ENCODE results near the gene AIFM3. TPM values are rescaled to one million over a fixed set of nuclear protein-coding genes. Genes with fewer than 3 reads are reported as not detected.

AIFM3 gene
- total and polyA plus RNA-seq, 2 of the 4 experiments (the other 2 are of a cell fraction) = 0.09 to 0.18 TPM

GRCh38 chr22:20983081-20983771, 16.2 kb downstream of the AIFM3 start (continued):
- TF ChIP-seq FOS (IDR thresholded peaks at IDR 0.05; ENCODE audit: low read depth, low read length) = no peak

GRCh38 chr22:20985720-20986119, 18.7 kb downstream of the AIFM3 start:
- Histone ChIP-seq H2BK5ac (ENCODE audit: low read depth, low read length, poor library complexity, severe bottlenecking) (no peak overlapping the region), H3K36me3 (ENCODE audit: control insufficient read depth, insufficient read depth, low read length) (peaks cover 36% of the 10 kb centered on the region), H3K4me1 (ENCODE audit: control insufficient read depth, insufficient read depth, low read length) (peaks cover 11% of the 10 kb centered on the region), H3K18ac (ENCODE audit: low read depth, low read length) (no peak overlapping the region), H2AFZ (replicated peaks; ENCODE audit: low read length, poor library complexity) (no peak overlapping the region), H3K9me1 (ENCODE audit: insufficient read depth, low read length) (peaks cover 16% of the 10 kb centered on the region), H3K14ac (replicated peaks; ENCODE audit: low read depth, low read length) (no peak overlapping the region), H3K79me1 (ENCODE audit: low read depth in 1 of 2, low read length in 2 of 2) (peaks cover 25 to 48% of the 10 kb centered on the region in 2 experiments), H3K9ac (ENCODE audit: low read depth, low read length) (no peak overlapping the region), H2BK20ac (ENCODE audit: low read depth, low read length) (no peak overlapping the region), H2BK15ac (ENCODE audit: low read depth, low read length) (no peak overlapping the region), H4K8ac (ENCODE audit: low read depth in 2 of 2, low read length in 2 of 2) (no peak overlapping the region), H3K23ac (ENCODE audit: low read depth, low read length) (no peak overlapping the region), H4K5ac (ENCODE audit: low read depth, low read length) (no peak overlapping the region), H4K20me1 (ENCODE audit: insufficient read depth, low read length) (no peaks in the 10 kb centered on the region), H3K4ac (ENCODE audit: low read depth, low read length) (no peak overlapping the region), H2BK120ac (ENCODE audit: low read depth, low read length) (no peak overlapping the region), H4K91ac (ENCODE audit: insufficient read depth, low read depth, low read length) (no peak overlapping the region), H3K4me2 (ENCODE audit: low read depth, low read length) (no peak overlapping the region), H3K4me3 (ENCODE audit: insufficient read depth, low read depth, low read length) (no peak overlapping the region), H3K27me3 (ENCODE audit: control insufficient read depth, insufficient read depth, low read length) (no peaks in the 10 kb centered on the region), H3K9me3 (ENCODE audit: control insufficient read depth, insufficient read depth, low read length) (no peaks in the 10 kb centered on the region), H2AK9ac (replicated peaks; ENCODE audit: low read depth, low read length, poor library complexity) (no peak overlapping the region), H3K56ac (ENCODE audit: extremely low read depth, insufficient read depth, low read length) (no peak overlapping the region), H3K27ac (ENCODE audit: insufficient read depth, low read length) (no peak overlapping the region), H2AK5ac (ENCODE audit: low read depth, low read length) (no peak overlapping the region)
- in situ Hi-C loops (cut with MboI; ENCODE audit: low sequenced_read_pairs) = no loop called here
- ATAC-seq (ENCODE audit: low read depth) (no peak), DNase-seq (no peak)
- CTCF ChIA-PET = no interaction called here
- no TSS peak for BruUV-seq (replicated peaks)
- intact Hi-C loops (cut with micrococcal nuclease) = no loop called here
- POLR2A ChIA-PET (ENCODE audit: unreplicated experiment) = no interaction called here
- dilution Hi-C loops (cut with HindIII; ENCODE audit: low sequenced_read_pairs, unreplicated experiment) = no loop called here
- 98% methylated on average over 5 of the region's 7 CpGs; no CpG with 5 or more reads in 1 of the 2 experiments for WGBS, 2 experiments (ENCODE audit: extremely low coverage in 2 of 2, insufficient read length in 1 of 2)
- TF ChIP-seq, protein P1, sequence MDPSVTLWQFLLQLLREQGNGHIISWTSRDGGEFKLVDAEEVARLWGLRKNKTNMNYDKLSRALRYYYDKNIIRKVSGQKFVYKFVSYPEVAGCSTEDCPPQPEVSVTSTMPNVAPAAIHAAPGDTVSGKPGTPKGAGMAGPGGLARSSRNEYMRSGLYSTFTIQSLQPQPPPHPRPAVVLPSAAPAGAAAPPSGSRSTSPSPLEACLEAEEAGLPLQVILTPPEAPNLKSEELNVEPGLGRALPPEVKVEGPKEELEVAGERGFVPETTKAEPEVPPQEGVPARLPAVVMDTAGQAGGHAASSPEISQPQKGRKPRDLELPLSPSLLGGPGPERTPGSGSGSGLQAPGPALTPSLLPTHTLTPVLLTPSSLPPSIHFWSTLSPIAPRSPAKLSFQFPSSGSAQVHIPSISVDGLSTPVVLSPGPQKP (IDR thresholded peaks at IDR 0.05; ENCODE audit: borderline replicate concordance, low read depth, low read length) = no peak
- TF ChIP-seq, protein P2, sequence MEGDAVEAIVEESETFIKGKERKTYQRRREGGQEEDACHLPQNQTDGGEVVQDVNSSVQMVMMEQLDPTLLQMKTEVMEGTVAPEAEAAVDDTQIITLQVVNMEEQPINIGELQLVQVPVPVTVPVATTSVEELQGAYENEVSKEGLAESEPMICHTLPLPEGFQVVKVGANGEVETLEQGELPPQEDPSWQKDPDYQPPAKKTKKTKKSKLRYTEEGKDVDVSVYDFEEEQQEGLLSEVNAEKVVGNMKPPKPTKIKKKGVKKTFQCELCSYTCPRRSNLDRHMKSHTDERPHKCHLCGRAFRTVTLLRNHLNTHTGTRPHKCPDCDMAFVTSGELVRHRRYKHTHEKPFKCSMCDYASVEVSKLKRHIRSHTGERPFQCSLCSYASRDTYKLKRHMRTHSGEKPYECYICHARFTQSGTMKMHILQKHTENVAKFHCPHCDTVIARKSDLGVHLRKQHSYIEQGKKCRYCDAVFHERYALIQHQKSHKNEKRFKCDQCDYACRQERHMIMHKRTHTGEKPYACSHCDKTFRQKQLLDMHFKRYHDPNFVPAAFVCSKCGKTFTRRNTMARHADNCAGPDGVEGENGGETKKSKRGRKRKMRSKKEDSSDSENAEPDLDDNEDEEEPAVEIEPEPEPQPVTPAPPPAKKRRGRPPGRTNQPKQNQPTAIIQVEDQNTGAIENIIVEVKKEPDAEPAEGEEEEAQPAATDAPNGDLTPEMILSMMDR (conservative IDR thresholded peaks at IDR 0.05; ENCODE audit: low read depth, low read length) = no peak
- no peak for TF ChIP-seq SMC3 (IDR thresholded peaks at IDR 0.05; ENCODE audit: low read depth, low read length)
- TF ChIP-seq USF2 (IDR thresholded peaks at IDR 0.05; ENCODE audit: low read depth, low read length) = no peak
- TF ChIP-seq POLR2A (IDR thresholded peaks at IDR 0.05; ENCODE audit: low read depth, low read length) = no peak
- no peak for TF ChIP-seq NFE2L2 (IDR thresholded peaks at IDR 0.05; ENCODE audit: low read depth, low read length)
- TF ChIP-seq RAD21 (IDR thresholded peaks at IDR 0.05; ENCODE audit: low read length) = no peak
- TF ChIP-seq MAZ (IDR thresholded peaks at IDR 0.05; ENCODE audit: borderline replicate concordance, low read depth, low read length) = no peak
- TF ChIP-seq FOS (IDR thresholded peaks at IDR 0.05; ENCODE audit: low read depth, low read length) = no peak
- no peak for TF ChIP-seq BHLHE40 (IDR thresholded peaks at IDR 0.05; ENCODE audit: low read depth, low read length)
- TF ChIP-seq CEBPB (IDR thresholded peaks at IDR 0.05; ENCODE audit: low read depth, low read length) = no peak

Data from IMR-90 (cell line).